Activated naive CD8-positive, alpha-beta T cell treated with anti-CD3 and anti-CD28 coated beads for 36 hours (primary cell): ENCODE results near the gene PHF10. TPM values are rescaled to one million over a fixed set of nuclear protein-coding genes. Genes with fewer than 3 reads are reported as not detected.
A peak's percentile ranks its signal among the peaks of the same experiment; 100 is the strongest.
"Not testable (repeated sequence)": the region's sequence is repeated elsewhere in the genome, so short reads cannot be mapped to it uniquely, and the experiment has no call there.

Experiments
- DNase-seq: peaks from one replicate; pipeline ENCODE4 v3.0.0; 2021
- H3K27ac Mint-ChIP-seq: one replicate; pipeline ENCODE4 v1.8.0; 2022; ENCODE audit warnings: mild to moderate bottlenecking, moderate library complexity, mixed read lengths
- H3K27me3 Mint-ChIP-seq: one replicate; pipeline ENCODE4 v1.8.0; 2022; ENCODE audit warnings: mild to moderate bottlenecking, mixed read lengths
- H3K36me3 Mint-ChIP-seq: one replicate; pipeline ENCODE4 v1.8.0; 2021; ENCODE audit warnings: mild to moderate bottlenecking, mixed read lengths
- H3K4me1 Mint-ChIP-seq: one replicate; pipeline ENCODE4 v1.8.0; 2021; ENCODE audit warnings: mixed read lengths
- H3K4me3 Mint-ChIP-seq: one replicate; pipeline ENCODE4 v1.8.0; 2022; ENCODE audit warnings: mild to moderate bottlenecking, moderate library complexity, mixed read lengths
- H3K9me3 Mint-ChIP-seq: one replicate; pipeline ENCODE4 v1.8.0; 2022; ENCODE audit warnings: mixed read lengths
- total RNA-seq, 2 experiments: library from RNA; stranded (reverse); gene quantifications; one replicate each; pipeline ENCODE4 v1.2.3, GENCODE V29; 2021

PHF10 gene
- 10 to 100 TPM; 72.7 to 79.8 TPM for total RNA-seq

DNA sequence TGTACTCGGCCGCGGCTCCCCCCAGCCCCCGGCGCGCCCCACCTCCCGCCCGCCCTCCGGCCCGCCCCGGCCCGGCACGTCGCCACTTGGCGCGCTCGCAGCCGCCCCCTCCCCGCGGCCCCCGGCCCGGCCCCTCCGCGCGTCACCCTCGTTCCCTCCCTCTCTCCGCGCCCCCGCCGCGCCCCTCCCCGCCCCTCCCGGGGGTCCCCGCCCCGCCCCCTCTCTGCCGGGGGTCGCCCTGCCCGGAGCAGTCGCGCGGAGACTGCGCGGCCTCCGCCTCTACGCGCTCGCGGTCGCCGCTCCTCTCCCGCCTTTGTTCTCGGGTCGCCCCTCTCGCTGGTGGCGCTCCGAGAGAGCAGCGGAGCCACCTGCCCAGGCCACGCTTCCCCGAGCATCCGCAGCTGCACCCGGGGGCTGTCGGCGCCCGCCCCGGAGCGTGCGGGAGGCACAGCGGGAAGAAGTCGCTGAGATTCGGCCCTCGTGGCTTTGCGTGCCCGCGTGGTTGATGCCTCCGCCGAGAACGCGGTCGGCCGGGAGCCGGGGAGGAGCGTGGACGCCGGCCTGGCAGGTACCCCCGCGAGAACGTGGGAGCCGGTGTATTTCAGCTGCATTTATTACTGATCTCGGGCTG is at the start of gene PHF10:
TSS of gene PHF10 (minus strand) at position 7 of the 631 bp plus-strand sequence. CDS start 569 bp downstream, outside the sequence.
- Mint-ChIP-seq H3K27ac (peak within 1 kb of the TSS; percentile 97), H3K27me3 (no peaks in the 10 kb centered on the region), H3K9me3 (no peaks in the 10 kb centered on the region), H3K4me1 (peaks cover 34% of the 10 kb centered on the region), H3K4me3 (peak within 1 kb of the TSS; percentile 100), H3K36me3 (peaks cover 19% of the 10 kb centered on the region)
- peak; percentile 74 for DNase-seq

DNA sequence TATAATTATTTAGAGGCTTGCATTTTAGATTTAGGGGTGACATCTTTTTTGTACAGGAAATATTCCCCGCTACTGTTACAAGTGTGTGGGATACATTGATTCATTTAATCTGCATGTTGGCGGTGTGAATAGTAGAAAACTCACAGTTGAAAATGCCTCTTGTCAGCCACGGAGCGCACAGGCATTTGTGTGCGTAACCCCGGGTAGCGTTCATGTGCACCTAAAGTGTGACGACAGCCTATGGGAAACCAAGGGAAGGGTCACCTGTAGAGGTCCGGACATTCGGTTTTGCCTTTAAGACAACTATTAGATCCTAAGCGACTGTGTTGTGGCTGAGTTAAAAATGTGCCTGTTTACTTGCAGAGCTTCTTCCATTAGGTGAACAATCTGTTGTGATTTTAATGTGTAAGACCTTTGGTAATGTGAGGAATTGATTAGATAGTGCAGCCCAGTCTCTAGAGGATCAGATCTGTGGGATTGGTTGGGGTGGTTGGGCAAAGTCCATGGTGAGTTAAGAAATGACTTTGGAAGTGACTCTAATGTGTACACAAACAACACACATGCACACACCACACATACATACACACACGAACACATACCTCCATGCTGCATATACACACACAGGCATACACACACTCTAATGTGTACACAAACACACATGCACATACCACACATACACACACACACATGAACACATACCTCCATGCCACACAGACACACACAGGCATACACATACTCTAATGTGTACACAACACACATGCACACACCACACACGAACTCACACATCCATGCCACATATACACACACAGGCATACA is 42.8 kb upstream of the PHF10 start:
- Mint-ChIP-seq H3K27me3 (no peaks in the 10 kb centered on the region), H3K4me3 (no peak overlapping the region), H3K4me1 (no peaks in the 10 kb centered on the region), H3K9me3 (no peaks in the 10 kb centered on the region), H3K36me3 (peaks cover 18% of the 10 kb centered on the region), H3K27ac (no peak overlapping the region)
- DNase-seq = no peak

DNA sequence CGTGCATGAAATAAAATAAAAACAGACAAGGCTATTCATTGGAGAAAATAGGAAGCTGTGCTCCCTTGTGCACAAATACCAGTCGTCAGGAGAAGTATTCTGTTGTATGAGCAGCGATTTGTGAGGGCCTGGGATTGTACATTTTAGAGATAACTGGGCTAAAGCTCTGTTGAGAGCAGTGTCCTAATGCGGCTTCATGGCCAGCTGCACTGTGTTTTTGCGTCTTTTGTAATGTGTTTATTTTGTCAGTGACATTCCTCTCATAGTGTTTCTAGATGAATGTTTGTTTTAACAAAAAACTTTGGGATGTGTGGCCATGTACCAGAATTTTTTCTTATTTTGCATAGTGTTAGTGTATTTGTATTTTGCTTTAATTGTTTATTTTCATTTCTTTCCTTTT is 41.9 kb upstream of the PHF10 start:
- H3K9me3 Mint-ChIP-seq = no peaks in the 10 kb centered on the region
- no peak overlapping the region for H3K4me3 Mint-ChIP-seq

DNA sequence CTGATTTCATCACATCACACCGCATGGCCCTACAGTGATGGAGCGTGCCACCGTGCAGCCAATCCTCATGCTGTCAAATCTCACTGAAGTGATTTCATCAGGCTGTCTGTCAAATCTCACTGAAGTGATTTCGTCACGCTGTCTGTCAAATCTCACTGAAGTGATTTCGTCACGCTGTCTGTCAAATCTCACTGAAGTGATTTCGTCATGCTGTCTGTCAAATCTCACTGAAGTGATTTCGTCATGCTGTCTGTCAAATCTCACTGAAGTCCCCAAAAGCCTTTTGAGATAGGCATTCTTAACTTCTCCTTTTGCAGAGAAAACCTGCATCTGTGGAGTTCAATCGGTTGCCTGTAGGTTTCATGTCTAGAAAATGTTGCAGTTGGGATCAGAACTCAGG is 41.5 kb upstream of the PHF10 start:
- H3K4me3 Mint-ChIP-seq, H3K9me3 Mint-ChIP-seq, H3K27me3 Mint-ChIP-seq, DNase-seq, H3K4me1 Mint-ChIP-seq, H3K27ac Mint-ChIP-seq: not testable (repeated sequence)
- peaks cover 13% of the 10 kb centered on the region for H3K36me3 Mint-ChIP-seq

More for the DNA sequence above, 41.9 kb upstream of the PHF10 start:
- Mint-ChIP-seq H3K27ac (no peak overlapping the region), H3K27me3 (no peaks in the 10 kb centered on the region), H3K36me3 (peaks cover 13% of the 10 kb centered on the region), H3K4me1 (no peaks in the 10 kb centered on the region)
- DNase-seq = no peak

DNA sequence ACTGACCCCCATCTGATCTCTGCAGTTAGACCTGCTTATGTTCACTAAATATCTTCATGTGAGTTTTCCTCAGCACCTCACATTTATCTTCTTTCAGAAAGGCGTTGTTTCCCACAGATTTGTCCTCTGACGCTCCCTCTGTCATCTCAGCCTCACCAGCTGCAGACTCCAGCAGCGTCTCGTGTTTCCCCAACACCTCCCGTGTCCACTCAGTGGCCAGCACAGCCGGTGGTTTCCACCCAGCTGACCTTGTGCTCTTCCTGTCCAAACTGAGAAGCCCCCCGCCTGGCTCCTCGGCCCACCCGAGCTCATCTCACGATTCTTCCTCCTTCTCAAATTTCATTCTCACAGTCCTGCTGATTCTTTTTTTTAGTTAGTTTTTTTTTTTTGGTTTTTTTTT is 39.6 kb upstream of the PHF10 start:
- H3K4me3 Mint-ChIP-seq = no peak overlapping the region
- H3K9me3 Mint-ChIP-seq = no peaks in the 10 kb centered on the region
- H3K27ac Mint-ChIP-seq = no peak overlapping the region
- H3K4me1 Mint-ChIP-seq = no peaks in the 10 kb centered on the region
- no peak for DNase-seq
- no peaks in the 10 kb centered on the region for H3K27me3 Mint-ChIP-seq
- H3K36me3 Mint-ChIP-seq = peaks cover 16% of the 10 kb centered on the region

DNA sequence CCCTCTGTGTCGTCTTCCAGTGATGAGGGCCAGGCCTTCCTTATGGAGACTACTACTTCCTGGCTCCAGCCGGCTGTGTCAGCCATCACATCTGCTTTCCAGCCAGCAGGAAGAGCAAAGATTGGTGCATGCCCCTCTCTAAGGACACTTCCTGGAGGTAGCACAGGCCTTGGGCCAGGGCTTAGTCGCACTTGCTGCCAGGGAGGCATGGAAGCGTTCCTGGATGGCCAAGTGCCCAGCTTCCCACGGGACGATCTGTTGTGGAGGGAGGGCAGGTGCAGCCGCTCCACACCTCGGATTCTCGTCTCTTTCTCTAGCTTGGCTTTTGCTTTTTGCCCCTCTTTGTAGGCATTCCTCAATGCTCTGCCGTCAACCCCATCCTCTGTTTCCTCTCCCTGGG is 39.0 kb upstream of the PHF10 start:
- no peak for DNase-seq
- Mint-ChIP-seq H3K36me3 (peaks cover 17% of the 10 kb centered on the region), H3K4me3 (no peak overlapping the region), H3K9me3 (no peaks in the 10 kb centered on the region), H3K4me1 (no peaks in the 10 kb centered on the region), H3K27me3 (no peaks in the 10 kb centered on the region), H3K27ac (no peak overlapping the region)

DNA sequence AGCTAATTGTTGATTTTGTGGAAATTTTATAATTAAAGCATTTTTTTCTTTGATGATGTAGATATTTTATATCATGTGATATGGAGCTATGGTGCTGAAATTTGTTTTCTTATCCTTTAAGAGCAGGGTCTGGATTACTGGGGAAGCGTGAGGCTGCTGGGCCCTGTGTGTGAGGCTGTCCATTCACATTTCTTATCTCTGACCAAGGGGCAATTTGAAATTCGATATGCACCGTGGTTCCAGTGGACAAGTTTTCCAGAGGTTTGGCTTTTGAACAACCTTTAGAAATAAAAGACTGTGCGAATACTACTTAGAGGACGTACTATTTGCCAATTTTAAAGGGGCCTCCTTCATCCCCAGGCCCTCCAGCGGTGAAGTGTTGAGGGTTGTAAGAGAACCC is 30.9 kb upstream of the PHF10 start:
- H3K27me3 Mint-ChIP-seq = no peaks in the 10 kb centered on the region
- peaks cover 12% of the 10 kb centered on the region for H3K36me3 Mint-ChIP-seq
- H3K4me3 Mint-ChIP-seq = no peak overlapping the region
- H3K4me1 Mint-ChIP-seq = peaks cover 19% of the 10 kb centered on the region
- no peaks in the 10 kb centered on the region for H3K9me3 Mint-ChIP-seq
- H3K27ac Mint-ChIP-seq = no peak overlapping the region
- no peak for DNase-seq

DNA sequence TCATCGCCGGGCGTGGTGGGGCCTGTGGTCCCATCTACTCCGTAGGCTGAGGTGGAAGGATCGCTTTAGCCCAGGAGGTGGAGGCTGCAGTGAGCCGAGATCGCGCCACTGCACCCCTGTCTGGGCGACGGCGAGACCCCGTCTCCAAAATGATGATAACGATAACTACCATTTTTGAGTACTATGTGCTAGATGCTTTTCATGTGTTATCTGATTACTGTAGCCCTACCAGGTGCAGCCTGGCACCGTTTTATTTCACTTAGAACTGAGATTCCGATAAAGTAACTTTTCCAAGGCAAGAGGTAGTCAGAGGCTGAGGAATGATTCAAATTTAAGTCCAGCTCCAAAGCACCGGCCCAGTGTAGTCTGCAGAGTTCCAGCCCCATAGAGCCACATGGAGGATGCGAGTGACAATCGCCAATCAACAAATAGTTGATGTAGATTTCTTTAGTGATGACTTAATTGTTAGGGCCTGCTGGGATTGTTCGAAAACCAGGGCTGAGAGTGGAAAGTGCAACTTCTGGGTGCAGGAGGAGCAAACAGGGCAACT is 27.8 kb upstream of the PHF10 start:
- Mint-ChIP-seq H3K4me3 (peak overlapping the region; percentile 92), H3K4me1 (peaks cover 27% of the 10 kb centered on the region), H3K27me3 (no peaks in the 10 kb centered on the region), H3K36me3 (peaks cover 17% of the 10 kb centered on the region), H3K27ac (peak overlapping the region; percentile 93), H3K9me3 (peaks cover 2% of the 10 kb centered on the region)
- no peak for DNase-seq

DNA sequence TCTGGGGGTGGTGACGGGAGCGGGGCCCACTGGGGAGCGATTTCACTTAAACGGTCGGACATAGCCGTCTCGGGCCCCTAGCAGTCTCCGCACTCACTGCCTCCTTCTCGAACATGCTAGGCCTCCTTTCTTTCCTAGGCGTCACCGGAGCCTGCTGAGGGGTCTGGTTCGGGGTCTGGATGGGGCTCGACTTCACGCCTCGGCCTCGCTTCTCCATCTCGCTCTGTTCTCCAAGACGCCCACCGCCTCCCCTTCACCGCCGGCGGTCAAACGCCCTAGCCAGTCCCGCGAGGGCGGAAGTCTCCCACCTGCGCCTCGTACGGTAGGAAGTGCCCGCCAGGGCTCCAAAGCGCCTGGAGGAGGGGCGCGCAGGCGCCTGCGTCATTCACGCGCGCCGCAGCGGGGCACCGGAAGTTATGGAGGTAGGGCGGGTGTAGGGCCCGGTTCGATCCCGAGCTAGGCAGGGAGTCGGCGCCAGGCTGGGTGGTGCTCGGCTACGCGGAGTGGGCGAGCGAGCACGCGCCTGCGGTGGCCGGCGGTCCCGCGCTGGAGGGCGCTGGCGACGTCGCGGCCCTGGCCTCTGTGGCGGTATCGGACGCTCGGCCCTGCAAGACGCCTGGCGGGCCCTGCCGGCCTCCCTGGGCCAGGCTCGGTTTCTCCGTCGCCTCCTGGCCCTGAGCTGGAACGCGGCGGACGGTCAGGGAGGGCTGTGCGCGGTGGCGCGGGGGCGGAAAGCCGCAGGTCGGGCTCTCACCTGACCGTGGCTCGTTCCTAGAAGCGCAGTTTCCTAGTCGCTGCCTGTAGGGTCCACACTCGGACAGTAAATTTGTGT is 27.2 kb upstream of the PHF10 start, which contains the start of the genes DYNLT2 and ERMARD:
TSS of gene DYNLT2 (minus strand) at position 331 of the 832 bp plus-strand sequence. CDS start at position 217, 114 bp downstream.
TSS of gene ERMARD (plus strand) at position 381 of the 832 bp plus-strand sequence. CDS start at position 417, 36 bp downstream.
- Mint-ChIP-seq H3K9me3 (peaks cover 2% of the 10 kb centered on the region), H3K4me1 (peaks cover 27% of the 10 kb centered on the region), H3K4me3 (peak within 1 kb of the TSS; percentile 92), H3K27ac (peak within 1 kb of the TSS; percentile 98), H3K36me3 (peaks cover 19% of the 10 kb centered on the region), H3K27me3 (no peaks in the 10 kb centered on the region)
- DNase-seq = peak; percentile 95

DNA sequence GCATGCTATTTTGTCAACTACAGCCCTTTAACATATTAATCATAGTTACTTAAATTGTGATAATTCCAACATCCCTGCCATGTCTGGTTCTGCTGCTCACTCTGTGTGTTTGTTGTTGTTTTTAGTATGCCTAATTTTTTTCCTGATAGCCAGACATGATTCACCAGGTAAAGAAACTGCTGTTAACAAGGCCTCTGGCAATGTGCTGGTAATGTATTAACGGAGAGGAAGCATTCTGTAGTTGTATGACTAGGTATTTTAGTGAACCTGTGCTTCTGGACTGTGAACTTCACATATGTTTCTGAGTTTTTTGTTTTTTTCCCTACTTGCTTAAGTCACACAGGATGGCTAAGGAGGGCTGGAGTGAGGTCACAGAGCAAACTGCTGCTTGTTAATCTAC is 22.3 kb upstream of the PHF10 start:
- no peak for DNase-seq
- Mint-ChIP-seq H3K4me3 (no peak overlapping the region), H3K27me3 (no peaks in the 10 kb centered on the region), H3K27ac (no peak overlapping the region), H3K36me3 (peaks cover 19% of the 10 kb centered on the region), H3K4me1 (peaks cover 13% of the 10 kb centered on the region), H3K9me3 (peaks cover 4% of the 10 kb centered on the region)

DNA sequence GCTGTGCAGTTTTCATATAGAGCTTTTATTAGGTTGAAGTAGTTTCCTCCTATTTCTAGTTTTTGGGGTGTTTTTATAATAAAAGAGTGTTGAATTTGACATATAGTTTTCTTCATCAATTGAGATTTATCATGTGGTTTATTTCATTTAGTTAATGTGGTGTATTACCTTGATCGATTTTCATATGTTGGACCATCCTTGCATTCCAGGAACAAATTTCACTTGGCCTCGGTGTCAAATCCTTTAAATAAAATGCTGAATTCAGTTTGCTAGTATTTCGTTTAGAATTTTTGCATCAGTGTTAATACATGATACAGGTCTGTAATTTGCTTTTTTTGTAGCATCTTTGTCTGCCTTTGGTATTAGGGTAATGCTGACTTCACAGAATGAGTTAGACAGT is 21.1 kb upstream of the PHF10 start:
- H3K36me3 Mint-ChIP-seq = peaks cover 14% of the 10 kb centered on the region
- H3K9me3 Mint-ChIP-seq = peaks cover 4% of the 10 kb centered on the region
- no peaks in the 10 kb centered on the region for H3K27me3 Mint-ChIP-seq
- H3K4me1 Mint-ChIP-seq = peaks cover 10% of the 10 kb centered on the region
- no peak overlapping the region for H3K4me3 Mint-ChIP-seq
- DNase-seq = no peak
- H3K27ac Mint-ChIP-seq = no peak overlapping the region

DNA sequence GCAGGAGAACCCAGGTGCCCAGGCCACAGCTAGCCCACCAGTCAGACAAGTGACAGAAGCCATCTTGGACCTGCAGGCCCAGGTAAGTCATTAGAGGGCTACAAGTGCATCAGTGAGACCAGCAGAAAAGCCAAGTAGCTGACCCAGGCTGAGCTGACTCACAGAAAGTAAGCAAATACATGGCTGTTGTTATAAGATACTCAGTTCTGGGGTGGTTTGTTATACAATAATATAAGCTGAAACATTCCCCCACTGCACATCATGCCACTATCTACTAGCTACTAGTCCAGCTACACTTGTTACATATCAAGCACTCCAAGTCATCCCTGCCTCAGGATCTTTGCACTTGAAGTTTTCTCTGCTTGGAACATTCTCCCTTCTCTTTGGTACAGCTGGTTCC is 17.0 kb upstream of the PHF10 start:
- Mint-ChIP-seq H3K9me3 (peaks cover 2% of the 10 kb centered on the region), H3K4me3 (no peak overlapping the region), H3K27me3 (peaks cover 10% of the 10 kb centered on the region), H3K27ac (no peak overlapping the region), H3K36me3 (no peaks in the 10 kb centered on the region), H3K4me1 (peaks cover 7% of the 10 kb centered on the region)
- no peak for DNase-seq

DNA sequence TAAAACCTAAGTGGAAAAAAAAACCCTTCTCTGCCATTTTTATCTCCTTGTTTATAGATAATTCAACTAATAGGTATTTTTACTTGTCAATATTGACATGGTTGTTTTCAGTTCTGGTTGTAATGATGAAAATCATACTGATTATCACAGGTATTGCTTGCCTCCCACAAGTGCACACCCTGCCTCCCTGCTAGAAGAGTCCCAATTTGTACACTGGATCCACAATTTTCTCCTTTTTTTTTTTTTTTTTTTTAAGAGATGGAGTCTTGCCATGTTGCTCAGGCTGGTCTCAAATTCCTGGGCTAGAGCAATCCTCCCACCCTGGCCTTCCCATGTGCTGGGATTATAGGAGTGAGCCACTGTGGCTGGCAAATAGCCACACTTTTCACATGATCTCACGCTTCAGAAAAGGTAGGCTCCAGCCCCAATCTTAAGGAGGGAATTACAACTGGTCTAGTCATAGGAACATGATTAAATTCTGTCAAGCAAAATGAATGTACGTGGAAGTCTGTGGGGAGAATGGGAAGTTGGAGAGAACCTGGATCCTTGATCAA is 14.8 kb upstream of the PHF10 start:
- Mint-ChIP-seq H3K4me3 (no peak overlapping the region), H3K27ac (no peak overlapping the region), H3K4me1 (peaks cover 7% of the 10 kb centered on the region), H3K9me3 (no peaks in the 10 kb centered on the region), H3K36me3 (peaks cover 1% of the 10 kb centered on the region), H3K27me3 (peaks cover 29% of the 10 kb centered on the region)
- no peak for DNase-seq

DNA sequence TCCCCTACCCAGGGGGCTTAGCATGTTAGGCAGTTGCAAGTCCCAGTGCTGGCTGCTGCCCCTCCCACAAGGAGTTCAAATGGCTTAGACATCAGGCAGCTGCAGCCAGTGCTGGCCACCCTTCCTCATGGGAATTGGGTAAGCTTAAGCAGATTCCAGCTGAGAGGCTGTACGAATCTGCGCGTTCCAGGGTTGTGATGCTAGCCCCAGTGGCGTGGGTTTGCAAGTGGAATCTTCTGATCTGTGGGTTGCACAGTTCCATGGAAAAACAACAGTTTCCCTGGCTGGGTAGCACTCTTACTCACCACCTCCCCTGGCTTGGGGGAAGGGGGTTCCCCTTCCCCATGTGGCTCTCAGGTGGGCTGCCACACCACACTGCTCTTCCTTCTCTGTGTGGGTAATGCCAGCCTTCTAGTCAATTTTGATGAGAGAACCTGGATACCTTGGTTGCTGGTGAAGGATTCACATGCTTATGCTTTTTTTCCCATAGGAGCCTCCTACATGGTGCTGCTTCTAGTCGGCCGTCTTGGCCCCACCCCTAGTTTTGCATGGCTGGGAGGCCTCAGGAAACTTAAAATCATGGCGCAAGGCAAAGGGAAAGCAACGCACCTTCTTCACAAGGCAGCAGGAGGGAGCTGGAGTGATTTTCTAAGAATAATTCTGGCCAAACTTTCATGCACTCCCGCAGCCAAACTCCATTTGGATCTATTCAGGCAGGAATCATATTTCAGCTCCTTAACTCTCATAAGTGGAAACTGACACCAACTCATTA is 14.1 kb upstream of the PHF10 start:
- Mint-ChIP-seq H3K4me3 (no peak overlapping the region), H3K27ac (no peak overlapping the region), H3K36me3 (peaks cover 1% of the 10 kb centered on the region), H3K4me1 (peaks cover 7% of the 10 kb centered on the region), H3K9me3 (no peaks in the 10 kb centered on the region), H3K27me3 (peaks cover 33% of the 10 kb centered on the region)
- DNase-seq = no peak
